CD4-positive, alpha-beta T cell treated with Interleukin-12 subunit alpha and Interleukin-12 subunit beta, for 1 hour (primary cell): Measurements from ENCODE around the gene CACNB1.

Experiments used
- DNase-seq: peaks from one replicate; pipeline ENCODE4 v3.0.0-alpha.2; 2020

The CACNB1 gene

GRCh38 chr17:39197380-39198185, at the start of gene CACNB1:
Gene CACNB1 (minus strand): TSS chr17:39197669. CDS start chr17:39197495, 174 bp downstream.
- peak; percentile 70 for DNase-seq

- DNase-seq: no peak
Measured at GRCh38 chr17:39246274-39246673, 48.8 kb upstream of the CACNB1 start.

- DNase-seq: peak; percentile 84
Measured at GRCh38 chr17:39244600-39245570, 47.4 kb upstream of the CACNB1 start.

- DNase-seq: no peak
Measured at GRCh38 chr17:39244016-39244599, 46.6 kb upstream of the CACNB1 start.

- DNase-seq: no peak
Measured at GRCh38 chr17:39243155-39243554, 45.7 kb upstream of the CACNB1 start.

- DNase-seq: no peak
Measured at GRCh38 chr17:39240631-39241030, 43.2 kb upstream of the CACNB1 start.

- peak; percentile 81 for DNase-seq
Measured at GRCh38 chr17:39239640-39240314, 42.3 kb upstream of the CACNB1 start.

- peak; percentile 90 for DNase-seq
Measured at GRCh38 chr17:39238311-39238972, 41.0 kb upstream of the CACNB1 start.

- no peak for DNase-seq
Measured at GRCh38 chr17:39237586-39237985, 40.1 kb upstream of the CACNB1 start.

GRCh38 chr17:39236981-39237441, 39.5 kb upstream of the CACNB1 start:
- no peak for DNase-seq

GRCh38 chr17:39236450-39236927, 39.0 kb upstream of the CACNB1 start:
- DNase-seq: no peak

GRCh38 chr17:39235555-39236449, 38.3 kb upstream of the CACNB1 start:
- peak; percentile 73 for DNase-seq

- peak; percentile 73 for DNase-seq
Measured at GRCh38 chr17:39231591-39232551, 34.4 kb upstream of the CACNB1 start.

- no peak for DNase-seq
Measured at GRCh38 chr17:39231091-39231561, 33.7 kb upstream of the CACNB1 start.

- no peak for DNase-seq
Measured at GRCh38 chr17:39230361-39230760, 32.9 kb upstream of the CACNB1 start.

- no peak for DNase-seq
Measured at GRCh38 chr17:39229274-39229913, 31.9 kb upstream of the CACNB1 start.

GRCh38 chr17:39227364-39227919, 30.0 kb upstream of the CACNB1 start:
- DNase-seq: no peak

GRCh38 chr17:39225959-39226683, 28.7 kb upstream of the CACNB1 start:
- DNase-seq: peak; percentile 61
